Retinal pigment epithelial cell (primary cell): ENCODE data around the gene PPP2R3B.
"Not testable (repeated sequence)": the region's sequence is repeated elsewhere in the genome, so short reads cannot be mapped to it uniquely, and the experiment has no call there.

Experiments used
- DNase-seq: peaks from one replicate; pipeline ENCODE4 v3.0.0-alpha.2; 2010; ENCODE audit warnings: low read depth
- H3K4me3 ChIP-seq: 2 replicates; pipeline ENCODE4 v1.5.1; 2011; ENCODE audit warnings: mild to moderate bottlenecking, low read length, control low read depth, moderate library complexity
- TF ChIP-seq, protein P1 (sequence below): conservative IDR thresholded peaks from 2 replicates; pipeline ENCODE4 v1.5.1; 2011; ENCODE audit warnings: low read depth, low read length, control low read depth, inconsistent platforms

The PPP2R3B gene

DNA sequence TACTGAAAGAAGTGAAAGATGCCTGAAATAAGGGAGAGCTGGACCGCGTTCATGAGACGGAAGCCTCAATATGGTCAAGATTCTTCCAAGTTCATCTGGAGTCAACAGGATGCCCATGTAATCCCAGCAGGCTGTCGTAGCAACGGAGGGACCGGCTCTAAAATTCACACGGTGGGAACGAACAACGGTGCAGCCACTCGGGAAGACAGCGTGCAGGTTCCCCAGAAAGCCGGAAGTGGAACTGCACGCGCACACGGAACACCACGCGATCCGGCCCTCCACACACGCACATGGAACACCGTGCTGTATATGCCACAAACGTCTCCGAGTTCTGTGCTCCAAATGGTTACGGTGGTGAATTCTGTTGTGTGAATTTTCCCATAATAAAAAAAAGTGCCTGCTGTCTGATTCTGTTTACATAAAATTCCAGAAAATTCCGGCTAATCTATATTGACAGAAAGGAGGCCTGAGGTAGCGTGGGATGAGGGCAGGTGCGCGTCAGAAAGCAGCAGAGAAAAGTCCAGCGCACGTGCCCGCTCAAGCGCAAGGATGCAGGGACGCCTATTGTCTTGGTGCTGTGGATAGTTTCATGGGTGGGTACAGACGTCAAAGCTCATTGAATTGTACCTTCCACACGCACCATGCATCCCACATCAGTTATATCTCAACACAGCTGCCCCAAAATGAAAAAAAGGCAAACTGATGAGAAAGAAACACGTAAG lies 31.2 kb downstream of the PPP2R3B start:
- TF ChIP-seq, protein P1, sequence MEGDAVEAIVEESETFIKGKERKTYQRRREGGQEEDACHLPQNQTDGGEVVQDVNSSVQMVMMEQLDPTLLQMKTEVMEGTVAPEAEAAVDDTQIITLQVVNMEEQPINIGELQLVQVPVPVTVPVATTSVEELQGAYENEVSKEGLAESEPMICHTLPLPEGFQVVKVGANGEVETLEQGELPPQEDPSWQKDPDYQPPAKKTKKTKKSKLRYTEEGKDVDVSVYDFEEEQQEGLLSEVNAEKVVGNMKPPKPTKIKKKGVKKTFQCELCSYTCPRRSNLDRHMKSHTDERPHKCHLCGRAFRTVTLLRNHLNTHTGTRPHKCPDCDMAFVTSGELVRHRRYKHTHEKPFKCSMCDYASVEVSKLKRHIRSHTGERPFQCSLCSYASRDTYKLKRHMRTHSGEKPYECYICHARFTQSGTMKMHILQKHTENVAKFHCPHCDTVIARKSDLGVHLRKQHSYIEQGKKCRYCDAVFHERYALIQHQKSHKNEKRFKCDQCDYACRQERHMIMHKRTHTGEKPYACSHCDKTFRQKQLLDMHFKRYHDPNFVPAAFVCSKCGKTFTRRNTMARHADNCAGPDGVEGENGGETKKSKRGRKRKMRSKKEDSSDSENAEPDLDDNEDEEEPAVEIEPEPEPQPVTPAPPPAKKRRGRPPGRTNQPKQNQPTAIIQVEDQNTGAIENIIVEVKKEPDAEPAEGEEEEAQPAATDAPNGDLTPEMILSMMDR, result no peak
- H3K4me3 ChIP-seq, result no peak overlapping the region
- DNase-seq, result no peak

DNA sequence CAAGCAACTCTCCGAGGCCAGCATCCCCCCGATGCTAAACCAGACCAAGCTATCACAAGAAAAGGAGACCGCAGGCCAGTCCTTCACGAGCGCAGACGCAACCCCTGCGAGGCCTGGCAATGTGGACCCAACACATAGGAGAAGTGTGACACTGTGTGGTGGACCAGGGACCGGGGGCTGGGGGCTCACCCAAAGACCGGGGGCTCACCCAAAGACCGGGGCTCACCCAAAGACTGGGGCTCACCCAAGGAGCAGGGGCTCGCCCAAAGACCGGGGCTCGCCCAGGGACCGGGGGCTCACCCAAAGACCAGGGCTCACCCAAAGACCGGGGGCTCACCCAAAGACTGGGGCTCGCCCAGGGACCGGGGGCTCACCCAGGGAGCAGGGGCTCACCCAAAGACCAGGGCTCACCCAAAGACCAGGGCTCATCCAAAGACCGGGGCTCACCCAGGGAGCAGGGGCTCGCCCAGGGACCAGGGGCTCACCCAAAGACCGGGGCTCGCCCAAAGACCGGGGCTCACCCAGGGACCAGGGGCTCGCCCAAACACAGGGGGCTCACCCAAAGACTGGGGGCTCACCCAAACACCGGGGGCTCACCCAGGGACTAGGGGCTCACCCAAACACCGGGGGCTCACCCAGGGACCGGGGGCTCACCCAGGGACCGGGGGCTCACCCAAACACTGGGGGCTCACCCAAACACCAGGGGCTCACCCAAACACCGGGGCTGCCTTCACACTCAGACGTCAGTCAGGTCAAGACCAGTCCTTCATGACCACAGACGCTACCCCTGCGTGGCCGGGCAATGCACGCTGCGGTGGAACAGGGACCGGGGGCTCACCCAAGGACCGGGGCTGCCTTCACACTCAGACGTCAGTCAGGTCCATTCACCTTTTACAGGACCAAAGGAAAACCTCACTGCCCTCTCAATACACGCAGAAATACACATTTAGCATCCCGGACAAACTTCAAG lies 32.9 kb downstream of the PPP2R3B start:
- no peak overlapping the region for H3K4me3 ChIP-seq
- TF ChIP-seq, protein P1, result no peak
- no peak for DNase-seq

DNA sequence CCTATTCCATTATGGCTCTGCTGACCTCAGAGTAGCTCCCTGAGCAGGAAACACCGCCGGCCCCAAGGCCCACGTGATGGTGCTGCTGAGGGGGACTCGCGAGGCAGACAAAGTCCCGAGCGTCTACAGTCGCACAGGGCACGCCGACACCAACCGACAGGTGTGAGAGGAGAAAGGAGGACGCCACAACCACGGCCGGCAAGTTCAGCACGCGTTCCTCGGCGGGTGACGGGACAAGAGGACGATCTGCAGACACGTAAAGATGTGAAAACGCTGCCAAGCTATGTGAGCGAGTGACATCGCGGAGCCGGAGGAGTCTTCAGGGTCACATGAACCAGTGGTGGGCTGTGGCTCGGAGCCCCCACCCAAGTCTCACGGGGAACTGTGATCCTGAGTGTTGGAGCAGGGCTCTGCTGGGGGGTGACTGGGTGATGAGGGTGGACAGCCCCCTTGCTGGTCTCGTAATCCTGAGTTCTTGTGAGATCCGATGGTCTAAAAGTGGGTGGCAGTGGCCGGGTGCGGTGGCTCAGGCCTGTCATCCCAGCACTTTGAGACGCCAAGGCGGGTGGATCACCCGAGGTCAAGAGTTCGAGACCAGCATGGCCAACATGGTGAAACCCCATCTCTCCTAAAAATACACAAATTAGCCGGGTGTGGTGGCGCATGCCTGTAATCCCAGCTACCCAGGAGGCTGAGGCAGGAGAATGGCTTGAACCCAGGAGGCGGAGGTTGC lies 34.0 kb downstream of the PPP2R3B start:
- no peak for DNase-seq
- TF ChIP-seq, protein P1, result no peak
- H3K4me3 ChIP-seq, result no peak overlapping the region

DNA sequence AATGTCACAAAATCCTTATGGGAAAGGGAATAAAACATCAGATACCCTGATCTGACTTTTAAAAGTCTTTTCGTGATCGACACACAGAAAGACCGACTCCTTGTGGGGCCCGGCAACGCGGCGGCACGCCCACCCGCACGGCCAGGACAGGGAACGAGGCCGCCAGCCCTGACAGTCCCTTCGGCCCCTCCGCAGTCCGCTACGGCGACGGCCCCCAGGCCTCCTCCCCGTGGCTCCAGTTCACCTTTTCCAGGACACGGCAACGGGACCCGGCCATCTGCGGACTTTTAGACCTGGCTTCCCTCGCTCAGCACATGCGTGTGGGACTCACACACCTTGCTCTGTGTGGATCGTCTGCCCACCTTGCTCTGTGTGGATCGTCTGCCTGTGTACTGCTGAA lies 34.5 kb downstream of the PPP2R3B start:
- DNase-seq, result no peak
- TF ChIP-seq, protein P1, result no peak
- no peak overlapping the region for H3K4me3 ChIP-seq

DNA sequence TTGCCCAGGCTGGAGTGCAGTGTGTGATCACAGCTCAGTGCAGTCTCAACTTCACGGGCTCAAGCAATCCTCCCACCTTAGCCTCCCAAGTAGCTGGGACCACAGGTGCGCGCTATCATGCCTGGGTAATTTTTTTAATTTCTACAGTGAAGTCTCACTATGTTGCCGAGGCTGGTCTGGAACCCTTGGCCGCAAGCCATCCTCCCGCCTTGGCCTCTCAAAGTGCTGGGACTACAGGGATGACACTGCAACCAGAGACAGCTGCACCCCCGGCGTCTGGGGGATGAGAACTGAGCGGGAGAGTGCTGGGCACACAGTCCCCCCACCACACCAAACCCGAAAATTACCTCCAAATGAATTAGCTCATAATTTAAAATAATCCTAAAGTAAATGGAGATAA lies 35.0 kb downstream of the PPP2R3B start:
- TF ChIP-seq, protein P1, result no peak
- H3K4me3 ChIP-seq, result no peak overlapping the region
- no peak for DNase-seq

DNA sequence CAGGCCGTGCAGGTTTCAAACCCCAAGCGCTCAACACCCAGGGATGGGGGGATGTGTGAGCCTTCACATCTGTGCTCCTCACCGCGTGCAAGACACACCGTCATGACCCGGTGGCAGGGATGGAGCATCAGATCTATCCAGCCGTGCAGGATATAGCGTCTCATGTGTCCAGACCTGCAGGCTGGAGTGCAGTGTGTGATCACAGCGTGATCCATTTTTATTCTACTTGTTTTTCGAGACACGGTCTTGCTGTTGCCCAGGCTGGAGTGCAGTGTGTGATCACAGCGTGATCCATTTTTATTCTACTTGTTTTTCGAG lies 35.4 kb downstream of the PPP2R3B start:
- not testable (repeated sequence) for H3K4me3 ChIP-seq, DNase-seq
